Smooth muscle cell (in vitro differentiated cells): ENCODE measurements around the gene LTA. TPM values are rescaled to one million over a fixed set of nuclear protein-coding genes. Genes with fewer than 3 reads are reported as not detected.

ENCODE experiments used
- DNase-seq: peaks from one replicate; lab custom pipeline; 2025; ENCODE audit not compliant: unreplicated experiment; lab: John Stamatoyannopoulos, UW
- H2AFZ ChIP-seq: fragments of 200-600 bp; sonication (generic); 2 replicates; pipeline ENCODE4 v1.6.0; 2016; ENCODE audit warnings: antibody characterized with exemption, low read depth, mild to moderate bottlenecking
- H3F3A ChIP-seq: fragments of 200-600 bp; sonication (generic); 2 replicates; pipeline ENCODE4 v1.6.0; 2017; ENCODE audit warnings: antibody characterized with exemption, low read depth
- H3K27ac ChIP-seq: fragments of 200-600 bp; sonication (generic); 2 replicates; pipeline ENCODE4 v1.5.1; 2016; ENCODE audit warnings: low read depth, mild to moderate bottlenecking
- H3K27me3 ChIP-seq: fragments of 200-600 bp; sonication (generic); 2 replicates; pipeline ENCODE4 v1.6.1; 2016; ENCODE audit warnings: low read depth, mild to moderate bottlenecking
- H3K36me3 ChIP-seq: fragments of 200-600 bp; sonication (generic); 2 replicates; pipeline ENCODE4 v1.5.1; 2016; ENCODE audit warnings: low read depth
- H3K4me1 ChIP-seq: fragments of 200-600 bp; sonication (generic); 2 replicates; pipeline ENCODE4 v1.5.1; 2016; ENCODE audit warnings: low read depth
- H3K4me2 ChIP-seq: fragments of 200-600 bp; sonication (generic); 2 replicates; pipeline ENCODE4 v1.6.0; 2016; ENCODE audit warnings: mild to moderate bottlenecking
- H3K4me3 ChIP-seq: fragments of 200-600 bp; sonication (generic); 2 replicates; pipeline ENCODE4 v1.5.1; 2016; ENCODE audit warnings: mild to moderate bottlenecking
- H3K79me2 ChIP-seq: fragments of 200-600 bp; sonication (generic); 2 replicates; pipeline ENCODE4 v1.6.0; 2016; ENCODE audit warnings: low read depth, mild to moderate bottlenecking
- H3K9ac ChIP-seq: fragments of 200-600 bp; sonication (generic); 2 replicates; pipeline ENCODE4 v1.6.0; 2016; ENCODE audit warnings: low read depth
- H3K9me3 ChIP-seq: fragments of 200-600 bp; sonication (generic); replicated peaks from 2 replicates; pipeline ENCODE4 v1.5.1; 2016; ENCODE audit warnings: low read depth
- H4K20me1 ChIP-seq: fragments of 200-600 bp; sonication (generic); 2 replicates; pipeline ENCODE4 v1.6.0; 2016; ENCODE audit warnings: low read depth
- CTCF ChIP-seq: fragments of 200-600 bp; sonication (generic); IDR thresholded peaks from 2 replicates; pipeline ENCODE4 v1.5.1; 2017; ENCODE audit warnings: borderline replicate concordance, mild to moderate bottlenecking, antibody characterized with exemption; ENCODE audit not compliant: insufficient read depth, poor library complexity, severe bottlenecking
- WGBS: methylation state at CpG from one replicate; pipeline ENCODE4 v1.1.7; 2016; ENCODE audit warnings: low lambda C conversion rate; 5-methylcytosine and 5-hydroxymethylcytosine counted together
- polyA plus RNA-seq: library from polyadenylated mRNA; unstranded; fragments of >200 nt; fragmentation: Nextera tagmentation; extraction: Ambion mirVana; gene quantifications from 2 replicates; pipeline ENCODE4 v1.2.1, GENCODE V29; 2016
- total RNA-seq: library from RNA; depleted of rRNA; stranded (reverse); fragments of >200 nt; gene quantifications from 2 replicates; pipeline ENCODE4 v1.2.3, GENCODE V29; 2014

The LTA gene
- total and polyA plus RNA-seq, 2 experiments from 2014 or later, result 0.74 TPM; not detected in 1

GRCh38 chr6:31528307-31528777 lies 43.7 kb upstream of the LTA start:
- Histone ChIP-seq H3K4me2 (no peak overlapping the region), H4K20me1 (peaks cover 41% of the 10 kb centered on the region), H3K27ac (no peak overlapping the region), H3K79me2 (no peaks in the 10 kb centered on the region), H3K9ac (no peak overlapping the region), H3K36me3 (peaks cover 9% of the 10 kb centered on the region), H3K4me3 (no peak overlapping the region), H3F3A (peaks cover 19% of the 10 kb centered on the region), H3K4me1 (no peaks in the 10 kb centered on the region), H2AFZ (no peak overlapping the region), H3K27me3 (no peaks in the 10 kb centered on the region), H3K9me3 (no peaks in the 10 kb centered on the region)
- 94% methylated on average over 4 of the region's 4 CpGs for WGBS
- no peak for DNase-seq
- no peak for TF ChIP-seq CTCF

GRCh38 chr6:31528821-31529328 lies 43.2 kb upstream of the LTA start, which contains the start of gene MCCD1:
Gene MCCD1, plus strand, starts transcription at chr6:31528962. Its CDS starts 53 bp downstream, at chr6:31529015.
- no peak for TF ChIP-seq CTCF
- Histone ChIP-seq H3K9me3 (no peaks in the 10 kb centered on the region), H3K9ac (no peak within 1 kb of the TSS), H2AFZ (no peak within 1 kb of the TSS), H3K4me2 (no peak within 1 kb of the TSS), H3K36me3 (peaks cover 11% of the 10 kb centered on the region), H3K4me1 (no peaks in the 10 kb centered on the region), H3K4me3 (no peak within 1 kb of the TSS), H3F3A (peaks cover 23% of the 10 kb centered on the region), H4K20me1 (peaks cover 46% of the 10 kb centered on the region), H3K27ac (no peak within 1 kb of the TSS), H3K79me2 (no peaks in the 10 kb centered on the region), H3K27me3 (no peaks in the 10 kb centered on the region)
- DNase-seq, result no peak
- WGBS, result 86% methylated on average over 7 of the region's 7 CpGs

GRCh38 chr6:31529329-31530150 lies 42.5 kb upstream of the LTA start:
- TF ChIP-seq CTCF, result no peak
- no peaks in the 10 kb centered on the region for H3K4me1 ChIP-seq
- no peaks in the 10 kb centered on the region for H3K27me3 ChIP-seq
- no peak overlapping the region for H3K4me2 ChIP-seq
- no peaks in the 10 kb centered on the region for H3K9me3 ChIP-seq
- H3K27ac ChIP-seq, result no peak overlapping the region
- H3K36me3 ChIP-seq, result peaks cover 15% of the 10 kb centered on the region
- 65% methylated on average over 12 of the region's 12 CpGs for WGBS
- H3K9ac ChIP-seq, result no peak overlapping the region
- peaks cover 29% of the 10 kb centered on the region for H3F3A ChIP-seq
- no peak for DNase-seq
- no peak overlapping the region for H2AFZ ChIP-seq
- H3K79me2 ChIP-seq, result no peaks in the 10 kb centered on the region
- peaks cover 53% of the 10 kb centered on the region for H4K20me1 ChIP-seq
- no peak overlapping the region for H3K4me3 ChIP-seq
